Measurements from ENCODE around the gene ATP6V0D1.

- no peak for TF ChIP-seq POLR2AphosphoS5 (IDR thresholded peaks at IDR 0.05; ENCODE audit: low read depth)
- TF ChIP-seq EZH2 (IDR thresholded peaks at IDR 0.05; ENCODE audit: low read depth, unreplicated experiment) = no peak
- TF ChIP-seq CTCF (conservative IDR thresholded peaks at IDR 0.05; ENCODE audit: low read depth in 2 of 2) = no peak
- TF ChIP-seq CREB1 (CRISPR knock-in tag; IDR thresholded peaks at IDR 0.05; ENCODE audit: low read depth) = no peak
- TF ChIP-seq REST (IDR thresholded peaks at IDR 0.05; ENCODE audit: unreplicated experiment) = no peak
- no peak for TF ChIP-seq ETS1 (IDR thresholded peaks at IDR 0.05)
- TF ChIP-seq EZH2phosphoT487 (IDR thresholded peaks at IDR 0.05; ENCODE audit: unreplicated experiment) = no peak
Measured at GRCh38 chr16:67433131-67433719, 47.7 kb downstream of the ATP6V0D1 start.
